Stimulated activated naive CD8-positive, alpha-beta T cell treated with anti-CD3 and anti-CD28 coated beads, Interleukin-15, Interleukin-2, amounts not matched to agents 100 U/mL and 50 U/mL, for 24 hours (primary cell): ENCODE results near the gene DLGAP1.

Experiments
- ATAC-seq: fragments of 150-1000 bp; cut with Tn5 transposase; one replicate; pipeline ENCODE4 v1.10.0; 2021
- DNase-seq: peaks from one replicate; pipeline ENCODE4 v3.0.0; 2021

The DLGAP1 gene

GRCh38 chr18:3530807-3531206, 924.3 kb downstream of the DLGAP1 start:
- DNase-seq = no peak
- ATAC-seq = no peak

- no peak for ATAC-seq
Observed at GRCh38 chr18:3529601-3530000, 925.5 kb downstream of the DLGAP1 start.

DNA sequence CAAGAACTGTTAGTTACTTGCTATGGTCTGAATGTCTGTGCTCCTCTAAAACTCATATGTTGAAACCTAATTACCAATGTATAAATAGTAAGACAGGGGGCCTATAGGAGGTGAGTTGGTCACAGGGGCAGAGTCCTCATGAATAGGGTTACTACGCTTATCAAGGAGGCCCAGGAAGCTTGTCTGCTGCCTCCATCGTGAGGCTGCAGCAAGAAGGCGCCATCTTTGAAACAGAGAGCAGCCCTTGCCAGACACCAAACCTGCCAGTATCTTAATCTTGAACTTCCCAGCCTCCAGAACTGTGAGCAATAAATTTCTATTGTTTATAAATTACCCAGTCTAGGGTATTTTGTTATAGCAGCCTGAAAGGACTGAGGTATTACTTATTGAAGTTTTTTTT, 926.0 kb downstream of the DLGAP1 start:
- ATAC-seq (no peak), DNase-seq (no peak)

More at GRCh38 chr18:3529601-3530000, 925.5 kb downstream of the DLGAP1 start:
- DNase-seq = no peak

GRCh38 chr18:3528231-3528630, 926.9 kb downstream of the DLGAP1 start:
- no peak for DNase-seq

DNA sequence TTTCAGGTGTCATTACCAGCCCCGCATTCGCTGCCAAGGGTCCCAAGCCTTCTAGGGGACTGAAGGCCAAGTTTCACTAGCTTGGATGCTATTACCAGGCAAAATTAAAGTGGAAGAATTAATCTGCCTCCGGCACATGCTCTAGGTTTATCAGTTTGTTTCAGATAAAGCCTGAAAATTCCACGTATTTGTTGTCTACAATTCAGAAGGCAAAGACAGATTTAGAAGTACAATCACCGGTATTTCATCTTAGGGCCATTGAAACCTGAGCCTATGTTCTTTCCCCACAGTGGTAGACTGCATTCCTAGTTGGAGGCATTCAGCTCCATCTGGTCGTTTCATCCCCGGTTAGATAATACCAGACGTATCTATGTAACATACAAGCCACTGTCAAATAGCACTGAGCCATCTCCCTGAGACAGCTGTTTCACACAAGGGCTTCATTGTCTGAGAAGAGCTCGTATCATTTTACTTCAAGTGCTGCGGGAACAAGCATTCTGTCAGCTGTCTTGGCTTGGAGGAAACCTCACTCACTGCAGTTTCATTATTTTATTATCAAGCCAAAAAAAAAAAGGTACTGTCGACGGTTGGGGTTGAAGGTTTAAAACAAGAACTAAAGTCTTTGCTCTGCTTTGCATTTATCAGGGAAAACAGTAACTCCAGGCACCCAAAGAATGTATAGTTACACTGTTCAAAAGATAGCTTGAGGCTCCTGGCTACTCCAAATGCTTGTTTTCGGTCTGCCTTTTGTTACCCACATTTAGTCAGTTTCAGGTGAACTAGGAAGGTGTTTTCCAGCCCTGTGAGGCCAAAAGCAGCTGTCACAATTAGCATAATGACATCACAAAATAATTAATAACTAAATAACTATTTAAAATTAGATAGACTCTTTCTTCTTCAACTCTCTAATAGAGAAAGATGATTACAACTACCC, 928.4 kb downstream of the DLGAP1 start:
- DNase-seq (no peak), ATAC-seq (no peak)

More at GRCh38 chr18:3528231-3528630, 926.9 kb downstream of the DLGAP1 start:
- ATAC-seq = no peak

GRCh38 chr18:3525870-3526420, 929.2 kb downstream of the DLGAP1 start:
- ATAC-seq = peak; percentile 91

DNA sequence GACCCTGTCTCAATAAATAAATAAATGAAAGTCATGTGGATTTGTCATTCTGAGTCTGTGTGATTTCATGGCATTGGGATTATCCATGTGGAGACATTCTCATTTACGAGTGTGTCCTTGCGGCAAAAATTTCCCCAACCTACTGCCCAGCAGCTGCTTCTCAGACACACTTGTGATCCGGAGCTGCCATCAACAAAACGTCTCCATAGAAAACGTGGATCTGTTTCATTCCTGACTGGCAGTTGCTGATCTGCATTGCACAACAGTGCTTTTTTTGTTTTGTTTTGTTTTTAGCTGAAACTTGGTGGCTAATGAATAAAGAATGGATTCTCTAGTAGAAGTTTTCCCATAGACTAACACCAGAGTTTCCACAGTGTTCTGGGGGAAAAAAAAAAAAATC, 930.4 kb downstream of the DLGAP1 start:
- no peak for DNase-seq
- no peak for ATAC-seq

More at GRCh38 chr18:3525870-3526420, 929.2 kb downstream of the DLGAP1 start:
- DNase-seq = peak; percentile 40

GRCh38 chr18:3520230-3521085, 934.6 kb downstream of the DLGAP1 start:
- ATAC-seq = no peak
- DNase-seq = no peak

DNA sequence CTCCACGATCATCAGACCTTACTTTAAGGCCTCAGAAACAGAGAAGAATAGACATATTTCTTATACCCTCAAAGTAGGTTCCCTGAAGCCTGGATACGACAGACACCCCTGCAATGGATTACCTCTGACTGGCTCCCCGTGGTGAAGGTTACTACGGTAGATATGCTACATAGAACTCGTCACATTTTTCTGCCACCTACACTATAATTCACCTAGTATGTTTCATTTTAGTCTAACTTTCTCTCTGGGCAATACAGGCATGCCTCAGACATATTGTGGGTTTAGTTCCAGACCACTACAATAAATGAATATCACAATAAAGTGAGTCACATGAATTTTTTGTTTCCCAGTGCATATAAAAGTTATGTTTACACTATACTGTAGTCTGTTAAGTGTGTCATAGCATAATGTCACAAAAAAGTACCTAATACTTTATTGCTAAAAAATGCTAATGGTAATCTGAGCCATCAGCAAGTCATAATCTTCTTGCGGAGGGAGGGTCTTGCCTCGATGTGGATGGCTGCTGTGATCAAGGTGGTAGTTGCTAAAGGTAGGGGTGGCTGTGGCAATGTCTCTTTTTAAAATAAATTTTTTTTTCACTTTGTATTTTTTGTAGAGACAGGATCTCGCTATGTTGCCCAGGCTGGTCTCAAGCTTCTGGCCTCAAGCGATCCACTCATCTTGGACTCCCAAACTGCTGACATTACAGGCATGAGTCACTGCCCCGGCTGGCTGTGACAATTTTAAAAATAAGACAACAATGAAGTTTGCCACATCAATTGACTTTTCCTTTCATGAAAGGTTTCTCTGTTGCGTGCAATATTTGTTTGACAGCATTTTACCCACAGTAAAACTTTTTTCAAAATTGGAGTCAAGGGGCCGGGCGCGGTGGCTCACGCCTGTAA, 940.5 kb downstream of the DLGAP1 start:
- ATAC-seq = peak; percentile 4

GRCh38 chr18:3513481-3513880, 941.6 kb downstream of the DLGAP1 start:
- ATAC-seq (no peak), DNase-seq (no peak)

More for the DNA sequence above, 940.5 kb downstream of the DLGAP1 start:
- no peak for DNase-seq

DNA sequence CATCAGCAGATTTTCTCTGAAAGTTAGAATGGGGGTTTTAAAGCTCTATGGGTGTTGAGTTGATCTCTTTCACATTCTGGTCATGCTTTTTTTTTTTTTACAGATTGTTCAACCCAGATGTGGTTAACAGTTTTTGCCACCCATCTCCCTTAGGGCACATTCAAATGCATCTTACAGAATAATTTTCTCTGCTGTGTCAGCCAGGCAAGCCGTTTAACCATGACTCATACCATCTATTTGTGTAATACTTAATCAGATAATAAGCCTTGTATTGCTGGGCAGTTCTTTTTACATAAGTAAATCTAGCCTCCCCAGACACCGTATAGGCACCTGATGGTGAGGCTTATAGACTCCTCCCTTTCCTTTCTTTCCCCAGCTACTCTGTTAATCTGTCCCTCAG, 943.1 kb downstream of the DLGAP1 start:
- no peak for DNase-seq
- peak; percentile 78 for ATAC-seq

DNA sequence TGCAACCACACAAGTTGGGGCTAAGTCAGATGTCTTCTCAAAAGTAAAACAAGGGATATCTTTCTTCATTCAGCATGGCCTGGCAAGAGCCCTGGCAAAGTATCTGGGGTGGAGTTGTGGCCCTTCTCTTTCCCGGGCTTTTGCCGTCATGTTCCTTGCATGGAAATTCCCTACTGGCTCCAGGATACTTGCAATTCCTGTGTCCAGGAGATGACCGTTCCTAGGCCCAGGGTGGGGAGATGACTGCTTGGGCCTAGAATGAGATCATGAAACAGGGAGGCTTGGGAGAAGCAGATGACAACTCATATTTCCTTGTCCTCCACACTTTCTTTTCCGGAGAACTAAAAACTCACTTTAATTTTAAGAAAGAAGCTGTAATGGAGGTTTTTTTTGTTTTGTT, 944.2 kb downstream of the DLGAP1 start:
- DNase-seq (no peak), ATAC-seq (no peak)

DNA sequence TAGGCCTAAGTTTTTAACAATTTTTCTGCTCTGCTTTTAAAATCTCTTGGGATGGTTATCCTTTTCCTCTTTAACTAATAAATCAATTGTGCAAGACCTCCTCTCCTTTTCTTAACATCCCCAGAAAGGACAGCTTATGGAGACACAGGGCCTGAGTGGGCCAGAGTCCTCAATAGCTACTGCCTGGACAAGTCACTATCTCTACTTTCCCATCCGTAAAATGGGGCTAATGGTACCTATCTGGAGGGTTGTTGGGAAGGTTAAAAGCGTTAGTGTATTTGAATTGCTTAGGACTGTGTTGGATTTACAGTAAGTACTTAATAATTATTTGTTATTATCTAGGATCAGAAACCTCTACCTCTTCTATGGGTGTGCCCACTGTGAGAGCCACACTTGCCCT, 945.1 kb downstream of the DLGAP1 start:
- no peak for DNase-seq
- ATAC-seq = no peak

GRCh38 chr18:3508576-3509549, 946.2 kb downstream of the DLGAP1 start:
- ATAC-seq (no peak), DNase-seq (no peak)

GRCh38 chr18:3504637-3505036, 950.5 kb downstream of the DLGAP1 start:
- no peak for ATAC-seq
- DNase-seq = no peak

DNA sequence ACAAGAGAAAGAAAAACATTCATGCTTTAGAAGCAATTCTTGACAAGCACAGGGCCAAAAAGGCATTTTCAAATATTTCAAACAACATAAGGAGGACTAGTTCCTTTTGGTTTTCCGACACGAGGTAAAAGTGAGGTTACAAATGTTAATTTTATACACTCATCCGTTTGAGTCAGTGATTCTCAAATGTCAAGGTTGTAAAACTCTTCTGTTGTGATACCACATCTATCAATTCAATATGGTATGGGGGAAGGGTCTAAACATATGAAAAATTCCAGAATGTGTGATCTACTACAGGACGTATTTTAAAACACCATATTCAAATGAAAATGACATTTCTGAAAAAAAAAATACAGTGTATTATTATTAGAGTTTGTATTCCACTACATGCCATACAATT, 952.5 kb downstream of the DLGAP1 start:
- DNase-seq (no peak), ATAC-seq (peak; percentile 69)

DNA sequence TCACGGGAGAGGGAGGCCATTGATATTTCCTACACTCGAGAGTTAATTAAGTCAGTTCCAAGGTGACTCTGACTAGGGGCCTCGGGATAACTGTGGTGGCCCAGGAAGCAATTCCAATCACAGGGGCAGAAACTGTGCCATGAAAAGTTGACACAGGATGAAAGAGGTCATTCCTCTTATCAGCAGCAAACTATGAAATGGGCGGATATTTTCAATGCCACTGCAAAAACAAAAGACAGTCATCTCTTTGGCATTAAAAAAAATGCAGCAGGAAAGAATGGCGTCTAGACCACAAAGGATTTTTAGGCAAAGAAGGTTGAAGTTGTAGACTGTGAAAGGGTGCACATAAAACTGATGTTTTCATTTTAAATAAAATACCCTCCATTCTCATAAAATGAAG, 955.1 kb downstream of the DLGAP1 start:
- no peak for ATAC-seq
- DNase-seq = no peak

DNA sequence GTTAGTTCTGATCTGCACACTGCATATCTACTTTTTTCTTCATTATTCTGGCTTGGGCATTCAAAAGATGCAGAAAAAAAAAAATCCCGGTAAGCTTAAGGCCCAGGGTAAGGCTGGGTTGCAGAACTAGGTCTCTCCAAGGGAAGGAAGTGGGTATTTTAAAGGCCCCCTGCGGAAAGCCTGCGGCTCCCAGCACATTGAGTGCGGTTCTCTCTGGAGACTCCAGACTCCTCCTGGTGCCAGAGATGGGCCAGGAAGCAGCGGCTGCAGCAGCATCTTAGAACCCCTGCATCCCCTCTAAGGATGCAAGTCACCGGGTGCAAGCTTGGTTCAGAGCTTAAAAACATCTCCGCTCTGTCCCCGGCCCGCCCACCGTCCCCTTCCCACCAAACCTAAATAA, 955.6 kb downstream of the DLGAP1 start:
- ATAC-seq (no peak), DNase-seq (no peak)

DNA sequence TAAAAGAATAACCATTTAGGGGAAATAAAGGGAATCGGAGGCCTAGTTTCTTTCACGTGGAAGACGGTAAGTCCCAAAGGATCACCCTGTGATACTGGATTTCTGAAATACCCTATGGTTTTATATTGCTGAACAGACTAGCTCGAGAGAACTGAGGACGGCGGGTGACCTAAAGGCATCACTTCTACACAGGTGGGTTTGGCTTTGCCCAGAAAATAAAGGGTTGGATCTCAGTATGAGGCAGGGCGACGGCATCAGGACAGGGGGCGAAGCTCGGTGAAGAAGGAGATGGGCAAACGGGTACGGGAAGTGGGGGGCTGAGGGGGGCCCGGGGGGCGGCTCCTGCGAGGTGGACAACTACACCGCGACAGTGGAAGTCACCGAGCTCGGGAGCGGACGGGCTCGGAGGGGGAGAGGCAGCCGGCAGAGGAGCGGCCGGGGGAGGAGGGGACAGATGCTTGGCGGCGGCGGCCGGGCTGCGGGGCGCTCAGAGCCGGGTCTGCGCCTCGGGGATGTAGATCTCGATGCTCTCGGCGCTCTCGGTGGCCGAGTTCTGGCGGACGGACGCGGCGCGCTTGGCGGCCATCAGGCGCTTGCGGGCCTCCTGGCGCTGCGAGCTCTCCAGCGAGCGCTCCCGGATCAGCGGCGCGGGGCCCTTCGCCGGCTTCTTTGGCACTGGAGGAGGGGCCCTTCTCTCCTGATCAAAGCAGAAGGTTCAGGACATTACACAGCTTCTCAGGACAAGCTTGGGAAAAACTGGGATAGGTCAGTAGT, 956.2 kb downstream of the DLGAP1 start:
- ATAC-seq (peak; percentile 49), DNase-seq (peak; percentile 29)
